Measurements from ENCODE around the gene BCL11B.
"Not testable (repeated sequence)": the region's sequence is repeated elsewhere in the genome, so short reads cannot be mapped to it uniquely, and the experiment has no call there.

BCL11B gene

DNA sequence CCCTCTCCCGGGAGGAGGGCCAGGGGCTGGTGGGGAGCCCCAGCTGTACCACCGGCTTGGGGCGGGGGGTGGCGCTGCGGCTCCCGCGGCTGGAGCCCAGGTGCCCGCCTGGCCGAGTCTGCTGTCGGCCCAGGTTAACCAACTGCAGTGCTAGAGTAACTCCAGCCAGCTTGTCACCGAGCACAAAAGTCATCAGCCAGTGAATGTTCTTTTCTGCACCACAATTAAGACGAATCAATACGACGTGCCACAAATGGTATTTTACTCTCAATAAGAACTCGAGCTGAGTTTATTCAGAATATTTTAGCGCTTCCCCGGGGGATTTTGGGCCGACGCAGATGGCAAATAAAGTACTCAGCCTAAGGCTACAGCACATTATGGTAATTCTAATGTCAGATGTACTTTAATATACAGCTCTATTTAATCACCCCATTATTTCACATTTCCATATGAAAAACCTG is 83.2 kb downstream of the BCL11B start:
- no peak for FAIRE-seq
- TF ChIP-seq POLR2A (IDR thresholded peaks at IDR 0.05; ENCODE audit: low read depth, low read length): no peak

DNA sequence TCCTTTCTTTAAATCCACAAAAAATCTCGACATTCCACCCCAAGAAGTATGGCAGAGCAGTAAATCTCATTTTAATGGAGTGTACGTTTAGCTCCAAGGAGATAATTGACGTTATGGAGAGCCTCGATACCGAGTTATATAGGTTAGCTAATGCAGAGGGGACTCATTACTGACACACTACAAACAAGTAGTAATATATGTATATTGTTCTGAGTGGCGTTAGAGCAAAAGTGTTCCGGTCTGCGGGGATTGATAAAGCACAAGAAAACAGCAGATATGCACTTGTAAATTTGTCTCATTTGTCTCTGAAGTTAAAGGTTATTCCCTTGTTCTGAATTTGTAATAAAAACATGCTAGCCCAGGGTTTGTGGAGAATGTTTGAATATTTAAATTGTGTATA is 84.1 kb downstream of the BCL11B start:
- DNase-seq (ENCODE audit: insufficient read length, low spot score): no peak
- TF ChIP-seq POLR2A (IDR thresholded peaks at IDR 0.05; ENCODE audit: low read depth, low read length): no peak
- FAIRE-seq: no peak

More for the DNA sequence above, 83.2 kb downstream of the BCL11B start:
- DNase-seq (ENCODE audit: insufficient read length, low spot score): no peak

DNA sequence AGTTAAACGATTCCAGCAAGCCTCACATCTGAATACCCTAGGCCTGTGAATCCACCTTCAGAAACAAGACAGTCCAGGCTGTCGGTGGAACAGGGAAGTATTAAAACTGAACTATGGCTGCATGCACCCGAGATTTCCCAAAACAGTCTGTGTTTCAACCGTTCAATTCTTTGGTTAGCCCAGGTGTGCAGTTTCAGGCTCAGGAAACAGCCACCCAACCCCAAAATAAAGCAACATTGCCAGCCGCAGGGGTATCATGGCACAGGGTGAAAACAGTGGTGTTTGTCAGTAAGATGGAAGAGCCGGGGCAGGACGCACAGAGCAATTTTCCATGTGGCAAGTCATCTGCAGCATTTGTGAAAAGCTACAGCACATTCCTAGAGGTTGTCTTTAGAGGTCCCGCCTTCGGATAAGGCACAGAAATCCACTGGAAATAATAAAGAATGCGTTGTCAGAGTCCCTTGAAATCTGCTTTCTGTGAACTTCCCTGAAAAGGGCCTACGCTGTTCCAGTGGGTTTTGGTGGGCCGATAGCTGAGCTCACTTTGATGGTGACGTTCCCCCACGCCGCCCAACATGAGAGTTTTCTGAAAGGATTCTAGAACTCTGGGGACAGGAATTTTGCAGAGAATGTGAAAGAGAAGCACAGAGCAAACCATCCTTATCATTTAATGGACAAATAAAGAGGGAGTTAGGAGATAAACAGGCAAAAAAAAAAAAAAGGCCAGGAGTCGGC is 84.9 kb downstream of the BCL11B start:
- no peak for TF ChIP-seq POLR2A (IDR thresholded peaks at IDR 0.05; ENCODE audit: low read depth, low read length)
- DNase-seq (ENCODE audit: insufficient read length, low spot score): no peak
- FAIRE-seq: no peak

DNA sequence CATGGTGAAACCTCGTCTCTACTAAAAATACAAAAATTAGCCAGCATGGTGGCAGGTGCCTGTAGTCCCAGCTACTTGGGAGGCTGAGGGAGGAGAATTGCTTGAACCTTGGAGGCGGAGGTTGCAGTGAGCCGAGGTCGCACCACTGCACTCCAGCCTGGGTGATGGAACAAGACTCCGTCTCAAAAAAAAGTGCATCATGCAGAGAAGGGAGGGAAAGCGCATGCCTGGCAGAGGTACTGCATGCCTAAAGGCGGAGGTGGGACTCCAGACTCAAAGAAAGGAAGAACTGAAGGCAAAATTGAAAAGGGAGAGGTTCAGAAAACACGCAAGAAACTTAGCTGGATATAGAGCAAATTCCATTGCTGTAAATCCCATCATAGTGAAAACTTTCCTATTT is 85.7 kb downstream of the BCL11B start:
- DNase-seq (ENCODE audit: insufficient read length, low spot score); FAIRE-seq: not testable (repeated sequence)

- no peak for TF ChIP-seq POLR2A (IDR thresholded peaks at IDR 0.05; ENCODE audit: low read depth, low read length)
- DNase-seq (ENCODE audit: insufficient read length, low spot score) (no peak), FAIRE-seq (no peak)
Measured at GRCh38 chr14:99185436-99186068, 86.4 kb downstream of the BCL11B start.

DNA sequence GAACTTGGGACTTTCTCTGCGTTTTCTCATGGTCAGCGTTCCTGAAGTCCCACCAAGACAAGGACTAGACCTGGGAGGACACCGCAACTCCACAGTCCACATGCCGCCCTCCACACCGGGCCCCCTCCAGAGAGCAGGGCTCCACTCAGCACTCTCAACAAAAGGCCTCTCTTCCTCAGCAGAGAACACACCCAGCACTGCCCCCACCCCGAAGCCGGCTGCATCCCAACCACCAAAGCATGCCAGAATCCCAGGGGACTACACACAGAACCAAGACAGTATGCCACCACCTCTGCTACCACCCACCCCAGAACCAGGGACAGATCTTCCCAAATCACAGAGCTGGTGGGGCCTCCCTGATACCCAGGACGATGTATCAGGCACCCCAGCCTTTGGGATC is 88.3 kb downstream of the BCL11B start:
- no peak for DNase-seq (ENCODE audit: insufficient read length, low spot score)
- no peak for FAIRE-seq
- no peak for TF ChIP-seq POLR2A (IDR thresholded peaks at IDR 0.05; ENCODE audit: low read depth, low read length)

DNA sequence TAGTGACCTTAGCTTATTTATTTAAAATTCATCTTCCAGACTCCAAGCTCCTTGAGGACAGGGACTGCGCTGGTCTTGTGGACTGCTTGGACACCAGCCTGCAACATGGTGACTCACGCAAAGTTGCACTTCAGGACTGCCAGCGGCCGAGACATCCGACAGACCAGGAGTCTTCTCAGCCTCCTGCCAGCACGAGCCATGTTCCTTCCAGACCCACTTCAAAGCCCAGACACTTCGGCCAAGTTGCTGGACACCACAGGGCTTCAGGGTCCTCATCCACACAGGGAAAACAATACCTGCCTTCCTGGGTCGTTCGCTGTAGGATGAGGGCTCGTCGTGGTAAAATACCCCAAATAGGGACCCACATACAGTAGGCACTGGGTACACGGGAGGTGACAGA is 88.7 kb downstream of the BCL11B start:
- FAIRE-seq (no peak), DNase-seq (ENCODE audit: insufficient read length, low spot score) (no peak)
- no peak for TF ChIP-seq POLR2A (IDR thresholded peaks at IDR 0.05; ENCODE audit: low read depth, low read length)

DNA sequence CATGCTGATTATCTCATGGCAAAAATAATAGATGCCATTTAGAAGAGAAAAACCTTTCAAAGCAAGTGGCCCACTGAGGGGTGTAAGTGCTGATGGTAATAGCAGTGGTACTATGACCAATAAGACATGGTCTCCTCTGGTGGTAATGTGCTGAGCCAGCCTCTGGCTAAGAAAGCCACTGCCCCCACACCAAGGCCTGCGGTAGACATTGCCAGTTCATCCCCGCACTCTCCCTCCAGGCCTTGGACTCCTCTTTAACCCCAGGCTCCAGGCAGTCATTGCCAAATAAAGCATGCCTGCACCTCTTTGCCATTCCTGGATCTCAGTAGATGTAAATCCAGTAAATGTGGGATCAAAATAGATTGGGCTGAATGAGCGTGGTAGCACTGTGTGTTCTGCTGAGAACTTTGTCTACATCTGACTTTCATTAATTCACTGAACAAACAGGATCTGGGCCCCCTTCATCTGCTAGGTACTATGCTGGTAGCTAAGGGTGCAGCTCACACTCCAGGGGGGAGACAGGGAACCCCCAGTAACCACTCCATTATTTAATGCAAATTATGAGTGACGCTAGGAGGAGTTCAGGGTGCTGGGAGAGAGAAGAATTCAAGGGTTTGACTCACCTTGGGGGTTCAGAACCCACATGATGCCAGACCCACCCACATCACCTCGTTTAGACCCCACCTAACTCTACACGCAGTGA is 89.3 kb downstream of the BCL11B start:
- no peak for TF ChIP-seq POLR2A (IDR thresholded peaks at IDR 0.05; ENCODE audit: low read depth, low read length)
- no peak for FAIRE-seq
- DNase-seq (ENCODE audit: insufficient read length, low spot score): no peak

GRCh38 chr14:99181804-99182520 is 90.0 kb downstream of the BCL11B start:
- FAIRE-seq (no peak), DNase-seq (ENCODE audit: insufficient read length, low spot score) (no peak)
- TF ChIP-seq POLR2A (IDR thresholded peaks at IDR 0.05; ENCODE audit: low read depth, low read length): no peak

GRCh38 chr14:99181241-99181640 is 90.8 kb downstream of the BCL11B start:
- no peak for FAIRE-seq
- TF ChIP-seq POLR2A (IDR thresholded peaks at IDR 0.05; ENCODE audit: low read depth, low read length): no peak

GRCh38 chr14:99179946-99180345 is 92.1 kb downstream of the BCL11B start:
- no peak for TF ChIP-seq POLR2A (IDR thresholded peaks at IDR 0.05; ENCODE audit: low read depth, low read length)
- no peak for FAIRE-seq
- no peak for DNase-seq (ENCODE audit: insufficient read length, low spot score)

More at GRCh38 chr14:99181241-99181640, 90.8 kb downstream of the BCL11B start:
- DNase-seq (ENCODE audit: insufficient read length, low spot score): no peak

DNA sequence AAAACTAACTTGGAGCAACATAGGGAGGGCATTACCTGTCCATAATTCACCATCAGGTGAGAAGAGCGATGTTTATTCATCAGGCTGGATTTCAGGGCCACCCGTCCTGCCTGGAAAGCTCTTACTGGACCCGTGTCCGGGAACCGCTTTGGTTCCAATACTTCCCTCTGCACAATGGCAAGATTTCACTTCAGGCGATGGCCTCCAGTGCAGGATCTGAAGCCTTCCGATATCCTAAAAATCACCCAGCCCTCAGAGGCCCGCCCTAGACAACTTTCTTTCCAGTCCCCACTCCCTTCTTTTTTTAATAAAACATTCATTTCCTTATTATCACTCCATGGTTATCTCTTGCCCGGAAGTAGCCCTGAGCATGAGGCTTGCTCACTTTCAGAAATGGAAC is 92.5 kb downstream of the BCL11B start:
- FAIRE-seq (no peak), DNase-seq (ENCODE audit: insufficient read length, low spot score) (no peak)
- TF ChIP-seq POLR2A (IDR thresholded peaks at IDR 0.05; ENCODE audit: low read depth, low read length): no peak

DNA sequence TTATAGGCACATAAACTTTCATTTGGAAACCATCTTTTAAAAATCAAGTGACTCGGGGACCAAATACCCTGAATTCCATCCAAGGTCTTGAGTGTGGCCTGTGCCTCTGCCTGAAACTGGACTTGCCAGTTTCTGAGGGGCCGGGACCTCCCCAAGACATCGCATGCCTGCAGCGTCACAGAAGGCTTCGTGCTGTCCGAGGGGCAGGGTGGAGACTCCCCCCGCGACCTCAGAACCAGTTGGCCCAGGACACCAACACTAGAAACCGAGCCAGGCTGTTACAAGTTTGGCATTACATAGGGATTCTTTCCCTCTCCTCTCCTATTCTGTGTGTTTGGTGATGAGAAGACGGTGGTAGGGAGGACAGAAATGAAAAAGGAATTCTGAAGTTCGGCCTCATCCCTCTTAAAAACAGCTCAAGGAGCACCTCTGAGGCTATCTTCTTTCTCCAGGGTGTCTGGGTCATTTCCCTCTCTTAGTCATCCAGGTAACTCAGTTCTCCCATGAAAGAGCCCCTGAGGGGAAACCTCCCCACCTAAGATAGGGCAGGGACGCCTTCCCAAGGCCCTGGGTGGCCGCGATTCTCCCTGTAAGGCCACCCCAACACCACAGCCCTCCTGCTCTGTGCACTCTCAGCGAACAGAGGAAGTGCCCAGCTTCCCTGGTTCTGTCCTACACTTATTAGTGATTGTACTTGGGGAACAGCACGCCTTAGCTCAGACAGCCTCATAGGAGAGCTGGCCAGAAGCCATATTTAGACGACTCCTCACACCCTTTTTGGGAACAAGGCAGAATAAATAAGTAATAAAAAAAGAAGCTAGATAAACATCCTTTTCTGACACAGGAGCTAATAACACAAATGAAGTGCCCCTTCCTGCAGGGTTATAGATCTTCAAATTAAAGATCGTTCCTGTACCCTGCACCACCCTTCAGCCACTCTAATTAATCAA is 93.8 kb downstream of the BCL11B start:
- FAIRE-seq: no peak
- no peak for TF ChIP-seq POLR2A (IDR thresholded peaks at IDR 0.05; ENCODE audit: low read depth, low read length)
- no peak for DNase-seq (ENCODE audit: insufficient read length, low spot score)

Measured in H54 (cell line).